ENCODE data around the gene RABGAP1L. TPM values are rescaled to one million over a fixed set of nuclear protein-coding genes. Genes with fewer than 3 reads are reported as not detected.
A peak's percentile ranks its signal among the peaks of the same experiment; 100 is the strongest.

RABGAP1L gene
- total RNA-seq, 1 experiment from 2014 or later, result 57.4 TPM

GRCh38 chr1:174982971-174983689, 823.8 kb downstream of the RABGAP1L start:
- intact Hi-C loops (cut with micrococcal nuclease; ENCODE audit: unreplicated experiment), result loop anchor here (2.0 to 5.0 kb wide), 2 partner anchors 100 to 211 kb away; no protein-coding TSS in a partner anchor
- Histone ChIP-seq H3F3A (ENCODE audit: insufficient read depth, low read depth) (no peaks in the 10 kb centered on the region), H2AFZ (no peak overlapping the region), H3K4me1 (replicated peaks; ENCODE audit: insufficient read depth) (no peaks in the 10 kb centered on the region), H3K79me2 (ENCODE audit: low read depth) (no peaks in the 10 kb centered on the region), H3K4me3 (no peak overlapping the region), H3K9me3 (ENCODE audit: insufficient read depth, low read depth) (no peaks in the 10 kb centered on the region), H4K20me1 (ENCODE audit: insufficient read depth) (no peaks in the 10 kb centered on the region), H3K9me2 (ENCODE audit: insufficient read depth) (no peaks in the 10 kb centered on the region), H3K27me3 (ENCODE audit: insufficient read depth, low read depth) (no peaks in the 10 kb centered on the region), H3K36me3 (ENCODE audit: low read depth) (no peaks in the 10 kb centered on the region), H3K4me2 (no peak overlapping the region), H3K27ac (no peak overlapping the region)
- TF ChIP-seq CTCF (conservative IDR thresholded peaks at IDR 0.05) (peak; percentile 88), EZH2 (IDR thresholded peaks at IDR 0.05; ENCODE audit: low read depth) (no peak)
- ChIA-PET POLR2A (ENCODE audit: unreplicated experiment) (no interaction called here), CTCF (interaction anchor here (0.6 to 1.2 kb wide), 2 partner anchors 100 to 106 kb away, joined by 3 read pairs; no protein-coding TSS in a partner anchor)
- peak in 1 of 2 experiments; percentile 59 for DNase-seq
- BruUV-seq (replicated peaks), result no TSS peak

- no peak overlapping the region for H3K27ac ChIP-seq
- no peaks in the 10 kb centered on the region for H3K9me2 ChIP-seq (ENCODE audit: insufficient read depth)
- no peaks in the 10 kb centered on the region for H3K4me1 ChIP-seq (replicated peaks; ENCODE audit: insufficient read depth)
- intact Hi-C loops (cut with micrococcal nuclease; ENCODE audit: unreplicated experiment), result loop anchor here (5.0 kb wide), 1 partner anchor 213 kb away; no protein-coding TSS in a partner anchor
- H3K4me2 ChIP-seq, result no peak overlapping the region
- ChIA-PET CTCF (no interaction called here), POLR2A (ENCODE audit: unreplicated experiment) (no interaction called here)
- no peaks in the 10 kb centered on the region for H3K36me3 ChIP-seq (ENCODE audit: low read depth)
- no peak for TF ChIP-seq EZH2 (IDR thresholded peaks at IDR 0.05; ENCODE audit: low read depth)
- no peak for TF ChIP-seq CTCF (conservative IDR thresholded peaks at IDR 0.05)
- no peaks in the 10 kb centered on the region for H3K9me3 ChIP-seq (ENCODE audit: insufficient read depth, low read depth)
- no peaks in the 10 kb centered on the region for H3K27me3 ChIP-seq (ENCODE audit: insufficient read depth, low read depth)
- no peak overlapping the region for H2AFZ ChIP-seq
- BruUV-seq (replicated peaks), result no TSS peak
- no peaks in the 10 kb centered on the region for H3K79me2 ChIP-seq (ENCODE audit: low read depth)
- no peak for DNase-seq
- H3F3A ChIP-seq (ENCODE audit: insufficient read depth, low read depth), result no peaks in the 10 kb centered on the region
- H3K4me3 ChIP-seq, result no peak overlapping the region
- H4K20me1 ChIP-seq (ENCODE audit: insufficient read depth), result no peaks in the 10 kb centered on the region
These were observed 825.6 kb downstream of the RABGAP1L start for GRCh38 chr1:174984952-174985351.

- no peak for DNase-seq
- Histone ChIP-seq H3K9me2 (ENCODE audit: insufficient read depth) (no peaks in the 10 kb centered on the region), H3K4me1 (replicated peaks; ENCODE audit: insufficient read depth) (no peaks in the 10 kb centered on the region), H3K27me3 (ENCODE audit: insufficient read depth, low read depth) (no peaks in the 10 kb centered on the region), H3K36me3 (ENCODE audit: low read depth) (no peaks in the 10 kb centered on the region), H2AFZ (no peak overlapping the region), H3K79me2 (ENCODE audit: low read depth) (no peaks in the 10 kb centered on the region), H3K4me3 (no peak overlapping the region), H3F3A (ENCODE audit: insufficient read depth, low read depth) (no peaks in the 10 kb centered on the region), H4K20me1 (ENCODE audit: insufficient read depth) (no peaks in the 10 kb centered on the region), H3K27ac (no peak overlapping the region), H3K9me3 (ENCODE audit: insufficient read depth, low read depth) (no peaks in the 10 kb centered on the region), H3K4me2 (no peak overlapping the region)
- POLR2A ChIA-PET (ENCODE audit: unreplicated experiment), result no interaction called here
- no peak for TF ChIP-seq CTCF (conservative IDR thresholded peaks at IDR 0.05)
- TF ChIP-seq EZH2 (IDR thresholded peaks at IDR 0.05; ENCODE audit: low read depth), result no peak
- intact Hi-C loops (cut with micrococcal nuclease; ENCODE audit: unreplicated experiment), result no loop called here
- BruUV-seq (replicated peaks), result no TSS peak
- CTCF ChIA-PET, result no interaction called here
These were observed 829.2 kb downstream of the RABGAP1L start for GRCh38 chr1:174988539-174988938.
